Bronchial epithelial cell (primary cell): Measurements from ENCODE around the gene CD48. TPM values are rescaled to one million over a fixed set of nuclear protein-coding genes. Genes with fewer than 3 reads are reported as not detected.
"Not testable (repeated sequence)": the region's sequence is repeated elsewhere in the genome, so short reads cannot be mapped to it uniquely, and the experiment has no call there.

Experiments
- DNase-seq: peaks from one replicate; pipeline ENCODE4 v3.0.0-alpha.2; 2010; ENCODE audit warnings: low read depth
- FAIRE-seq: peaks from 2 replicates; lab custom pipeline; 2011; peaks lifted over from hg19 to GRCh38; lab: Jason Lieb, UNC
- H3K27me3 ChIP-seq: 2 replicates; pipeline ENCODE4 v1.5.1; 2011; ENCODE audit warnings: low read length; ENCODE audit not compliant: control insufficient read depth, insufficient read depth
- H3K36me3 ChIP-seq: 2 replicates; pipeline ENCODE4 v1.5.1; 2011; ENCODE audit warnings: low read length; ENCODE audit not compliant: control insufficient read depth, insufficient read depth
- H3K4me3 ChIP-seq: 2 replicates; pipeline ENCODE4 v1.5.1; 2011; ENCODE audit warnings: mild to moderate bottlenecking, low read depth, low read length, control low read depth
- total RNA-seq: library from RNA; depleted of rRNA; stranded (reverse); fragments of >200 nt; gene quantifications from 2 replicates; pipeline ENCODE4 v1.2.1, GENCODE V29; 2014
- TF ChIP-seq, protein P1 (sequence below): IDR thresholded peaks from 2 replicates; pipeline ENCODE4 v1.5.1; 2011; ENCODE audit warnings: mild to moderate bottlenecking, moderate library complexity, low read length, control low read depth, inconsistent platforms; ENCODE audit not compliant: insufficient read depth, severe bottlenecking

The CD48 gene
- total RNA-seq, 1 donor from 2014 or later = not detected

DNA sequence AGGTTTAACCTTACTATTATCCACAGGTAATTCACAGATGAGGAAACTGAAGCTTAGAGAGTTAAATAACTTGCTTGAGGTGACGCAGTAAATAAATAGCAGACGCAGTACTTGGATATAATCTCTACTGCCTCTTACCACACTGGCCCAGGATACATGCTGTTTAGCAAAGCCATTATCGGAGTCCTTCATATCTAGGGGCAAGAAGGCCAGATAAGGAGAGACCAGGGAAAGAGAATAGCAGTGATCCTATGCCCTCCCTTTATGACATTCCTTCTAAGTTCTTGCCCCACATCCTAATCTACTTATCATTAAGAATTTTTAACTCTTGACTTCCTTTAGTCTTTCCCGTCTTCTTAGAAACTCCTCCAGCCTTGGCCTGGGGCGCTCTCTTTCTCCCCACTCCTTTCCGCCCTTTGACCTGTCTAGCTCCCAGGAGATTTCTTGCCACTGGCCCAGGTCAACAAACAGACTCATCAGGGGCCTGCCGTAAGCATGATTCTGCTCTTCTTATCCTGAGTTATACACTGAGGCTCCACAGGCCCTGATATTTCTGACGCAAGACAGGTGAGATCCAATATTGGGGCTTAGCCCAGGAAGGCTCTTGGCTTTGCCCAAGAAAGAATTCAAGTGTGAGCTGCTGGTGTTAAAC lies 53.3 kb downstream of the CD48 start:
- Histone ChIP-seq H3K36me3 (no peaks in the 10 kb centered on the region), H3K4me3 (no peak overlapping the region), H3K27me3 (no peaks in the 10 kb centered on the region)
- FAIRE-seq = no peak
- TF ChIP-seq, protein P1, sequence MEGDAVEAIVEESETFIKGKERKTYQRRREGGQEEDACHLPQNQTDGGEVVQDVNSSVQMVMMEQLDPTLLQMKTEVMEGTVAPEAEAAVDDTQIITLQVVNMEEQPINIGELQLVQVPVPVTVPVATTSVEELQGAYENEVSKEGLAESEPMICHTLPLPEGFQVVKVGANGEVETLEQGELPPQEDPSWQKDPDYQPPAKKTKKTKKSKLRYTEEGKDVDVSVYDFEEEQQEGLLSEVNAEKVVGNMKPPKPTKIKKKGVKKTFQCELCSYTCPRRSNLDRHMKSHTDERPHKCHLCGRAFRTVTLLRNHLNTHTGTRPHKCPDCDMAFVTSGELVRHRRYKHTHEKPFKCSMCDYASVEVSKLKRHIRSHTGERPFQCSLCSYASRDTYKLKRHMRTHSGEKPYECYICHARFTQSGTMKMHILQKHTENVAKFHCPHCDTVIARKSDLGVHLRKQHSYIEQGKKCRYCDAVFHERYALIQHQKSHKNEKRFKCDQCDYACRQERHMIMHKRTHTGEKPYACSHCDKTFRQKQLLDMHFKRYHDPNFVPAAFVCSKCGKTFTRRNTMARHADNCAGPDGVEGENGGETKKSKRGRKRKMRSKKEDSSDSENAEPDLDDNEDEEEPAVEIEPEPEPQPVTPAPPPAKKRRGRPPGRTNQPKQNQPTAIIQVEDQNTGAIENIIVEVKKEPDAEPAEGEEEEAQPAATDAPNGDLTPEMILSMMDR = no peak
- DNase-seq = no peak

DNA sequence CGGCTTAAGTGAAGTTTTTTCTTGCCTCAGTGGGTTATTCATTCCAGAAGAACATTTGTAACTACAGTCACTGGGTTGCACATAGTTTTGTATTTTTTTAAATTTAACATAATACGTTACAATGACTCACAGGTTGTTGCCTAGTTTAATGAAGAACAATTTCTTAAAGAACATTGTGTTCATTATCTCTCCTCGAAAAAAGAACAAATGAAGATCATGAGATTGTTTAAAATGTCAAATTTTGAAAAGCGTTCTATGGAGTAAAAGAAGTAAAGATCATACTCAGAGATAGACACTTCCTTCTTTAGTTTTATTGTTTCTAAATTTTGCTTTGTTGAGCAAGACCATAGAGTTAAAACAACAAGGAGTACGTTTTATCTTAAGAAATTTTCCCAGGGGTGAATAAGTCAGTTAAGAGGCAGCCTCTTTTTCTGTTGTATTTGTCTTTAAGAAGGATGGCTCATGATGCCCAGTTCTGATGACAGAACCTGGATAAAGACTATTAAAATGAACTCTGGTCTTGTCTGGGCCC lies 54.3 kb downstream of the CD48 start:
- no peaks in the 10 kb centered on the region for H3K27me3 ChIP-seq
- H3K4me3 ChIP-seq = no peak overlapping the region
- DNase-seq (no peak), FAIRE-seq (no peak)
- TF ChIP-seq, protein P1 = no peak
- no peaks in the 10 kb centered on the region for H3K36me3 ChIP-seq

GRCh38 chr1:160656737-160657136 lies 54.9 kb downstream of the CD48 start:
- TF ChIP-seq, protein P1 = no peak
- FAIRE-seq (no peak), DNase-seq (no peak)
- no peaks in the 10 kb centered on the region for H3K36me3 ChIP-seq
- no peak overlapping the region for H3K4me3 ChIP-seq
- no peaks in the 10 kb centered on the region for H3K27me3 ChIP-seq

GRCh38 chr1:160653620-160654016 lies 58.0 kb downstream of the CD48 start:
- FAIRE-seq (no peak), DNase-seq (no peak)
- no peaks in the 10 kb centered on the region for H3K27me3 ChIP-seq
- no peaks in the 10 kb centered on the region for H3K36me3 ChIP-seq
- no peak overlapping the region for H3K4me3 ChIP-seq
- TF ChIP-seq, protein P1 = no peak

DNA sequence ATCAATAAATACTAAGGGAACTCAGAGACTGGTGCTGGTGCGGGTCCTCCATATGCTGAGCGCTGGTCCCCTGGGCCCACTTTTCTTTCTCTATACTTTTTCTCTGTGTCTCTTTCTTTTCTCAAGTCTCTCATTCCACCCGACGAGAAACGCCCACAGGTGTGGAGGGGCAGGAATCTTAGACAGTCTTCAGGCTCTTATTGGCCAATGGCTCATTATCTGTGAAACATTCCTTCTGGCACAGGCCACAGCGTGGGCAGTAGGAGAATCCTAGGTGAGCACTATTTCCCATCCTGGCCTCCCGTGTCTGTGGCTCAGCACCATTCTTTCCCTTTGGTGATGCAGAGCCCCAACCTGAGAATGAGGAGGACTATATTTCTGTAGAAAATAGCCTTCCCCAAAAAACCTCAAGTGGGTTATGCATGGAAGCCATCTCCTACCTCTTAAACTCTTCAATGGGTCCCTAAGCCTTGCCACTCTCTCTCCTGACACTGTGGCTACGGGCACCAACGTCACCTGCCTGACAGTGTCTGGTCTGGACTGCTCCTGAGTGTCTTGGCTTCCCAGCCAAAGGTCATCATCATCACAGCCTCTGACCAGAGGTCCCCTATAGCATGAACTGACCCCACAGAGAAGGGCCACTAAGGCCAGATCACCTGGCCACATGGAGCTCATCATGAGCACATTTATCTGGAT lies 58.5 kb downstream of the CD48 start:
- H3K36me3 ChIP-seq = no peaks in the 10 kb centered on the region
- DNase-seq (no peak), FAIRE-seq (no peak)
- no peaks in the 10 kb centered on the region for H3K27me3 ChIP-seq
- no peak overlapping the region for H3K4me3 ChIP-seq
- TF ChIP-seq, protein P1 = no peak

DNA sequence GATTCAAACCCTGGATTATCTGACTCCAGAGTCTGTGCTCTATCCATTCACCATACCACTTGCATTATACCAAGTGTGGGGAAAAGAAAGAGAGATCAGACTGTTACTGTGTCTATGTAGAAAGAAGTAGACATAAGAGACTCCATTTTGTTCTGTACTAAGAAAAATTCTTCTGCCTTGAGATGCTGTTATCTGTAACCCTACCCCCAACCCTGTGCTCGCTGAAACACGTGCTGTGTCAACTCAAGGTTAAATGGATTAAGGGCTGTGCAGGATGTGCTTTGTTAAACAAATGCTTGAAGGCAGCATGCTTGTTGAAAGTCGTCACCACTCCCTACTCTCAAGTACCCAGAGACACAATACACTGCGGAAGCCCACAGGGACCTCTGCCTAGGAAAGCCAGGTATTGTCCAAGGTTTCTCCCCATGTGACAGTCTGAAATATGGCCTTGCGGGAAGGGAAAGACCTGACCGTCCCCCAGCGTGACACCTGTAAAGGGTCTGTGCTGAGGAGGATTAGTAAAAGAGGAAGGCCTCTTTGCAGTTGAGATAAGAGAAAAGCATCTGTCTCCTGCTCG lies 59.5 kb downstream of the CD48 start:
- not testable (repeated sequence) for H3K36me3 ChIP-seq, H3K27me3 ChIP-seq, H3K4me3 ChIP-seq, FAIRE-seq
- peak; percentile 18 for DNase-seq
